ENCODE results near the gene FAM168A. TPM values are rescaled to one million over a fixed set of nuclear protein-coding genes. Genes with fewer than 3 reads are reported as not detected.

FAM168A gene
- total RNA-seq, 1 experiment from 2014 or later = 21.1 TPM

- no peaks in the 10 kb centered on the region for H3K9me3 ChIP-seq (ENCODE audit: control insufficient read depth, low read depth, low read length)
- H3K56ac ChIP-seq (ENCODE audit: insufficient read length, low read depth, low read length) = no peak overlapping the region
Observed at GRCh38 chr11:73516080-73516479, 81.8 kb downstream of the FAM168A start.

More at GRCh38 chr11:73516080-73516479, 81.8 kb downstream of the FAM168A start:
- Histone ChIP-seq H2AK5ac (ENCODE audit: insufficient read length, low read length) (no peak overlapping the region), H3K4me1 (ENCODE audit: insufficient read depth, low read length) (no peaks in the 10 kb centered on the region), H3K18ac (ENCODE audit: insufficient read length, low read depth, low read length) (no peak overlapping the region), H4K91ac (ENCODE audit: insufficient read length, low read depth, low read length) (no peak overlapping the region), H3K4me2 (ENCODE audit: insufficient read depth, insufficient read length, low read length) (no peak overlapping the region), H4K20me1 (ENCODE audit: control insufficient read depth, insufficient read depth, insufficient read length) (no peaks in the 10 kb centered on the region), H2AFZ (ENCODE audit: low read length) (no peak overlapping the region), H2BK20ac (ENCODE audit: low read depth, low read length, poor library complexity, severe bottlenecking) (no peak overlapping the region), H3K27me3 (ENCODE audit: insufficient read depth, low read length) (no peaks in the 10 kb centered on the region), H3K23ac (ENCODE audit: insufficient read length, low read depth, low read length) (no peak overlapping the region), H3K4ac (ENCODE audit: low read depth, low read length) (no peak overlapping the region), H4K8ac (replicated peaks; ENCODE audit: insufficient read length, low read depth, low read length) (no peak overlapping the region), H2BK120ac (ENCODE audit: low read depth, low read length, poor library complexity, severe bottlenecking) (no peak overlapping the region), H3K27ac (ENCODE audit: insufficient read length, low read depth, low read length) (no peak overlapping the region), H3K79me2 (ENCODE audit: insufficient read depth, low read length) (0 out of 2 replicates have a peak, but pooled peaks cover 1% of the 10 kb centered on the region), H3K23me2 (ENCODE audit: insufficient read length, low read depth, low read length, poor library complexity, severe bottlenecking) (no peaks in the 10 kb centered on the region), H2BK5ac (ENCODE audit: insufficient read length, low read length) (no peak overlapping the region), H3K79me1 (ENCODE audit: insufficient read depth, low read depth, low read length, poor library complexity, severe bottlenecking) (no peaks in the 10 kb centered on the region), H3K9ac (ENCODE audit: extremely low read depth, insufficient read length, low read length) (no peak overlapping the region), H3K14ac (ENCODE audit: insufficient read depth, low read length) (no peak overlapping the region), H2BK12ac (ENCODE audit: insufficient read length, low read depth, low read length) (no peak overlapping the region), H4K5ac (ENCODE audit: insufficient read length, low read depth, low read length) (no peak overlapping the region), H3T11ph (ENCODE audit: low read length) (no peak overlapping the region), H2BK15ac (ENCODE audit: low read depth, low read length) (no peak overlapping the region)
- Mint-ChIP-seq H3K9me3 (no peaks in the 10 kb centered on the region), H3K4me3 (no peak overlapping the region), H3K27me3 (ENCODE audit: low read depth) (no peaks in the 10 kb centered on the region), H3K27ac (no peak overlapping the region), H3K4me1 (peaks cover 0 to 4% of the 10 kb centered on the region in 2 experiments; a peak in 1 of 4 replicates), H3K36me3 (ENCODE audit: insufficient read depth in 1 of 3, low read depth in 3 of 3) (no peaks in the 10 kb centered on the region)
- DNase-seq = no peak
- TF ChIP-seq CTCF (conservative IDR thresholded peaks at IDR 0.05) = no peak
